ENCODE data around the gene DENND4C. TPM values are rescaled to one million over a fixed set of nuclear protein-coding genes. Genes with fewer than 3 reads are reported as not detected.

The DENND4C gene
- total and polyA plus RNA-seq, 2 of the 4 experiments (the other 2 are of a cell fraction) = 9.0 to 32.6 TPM

DNA sequence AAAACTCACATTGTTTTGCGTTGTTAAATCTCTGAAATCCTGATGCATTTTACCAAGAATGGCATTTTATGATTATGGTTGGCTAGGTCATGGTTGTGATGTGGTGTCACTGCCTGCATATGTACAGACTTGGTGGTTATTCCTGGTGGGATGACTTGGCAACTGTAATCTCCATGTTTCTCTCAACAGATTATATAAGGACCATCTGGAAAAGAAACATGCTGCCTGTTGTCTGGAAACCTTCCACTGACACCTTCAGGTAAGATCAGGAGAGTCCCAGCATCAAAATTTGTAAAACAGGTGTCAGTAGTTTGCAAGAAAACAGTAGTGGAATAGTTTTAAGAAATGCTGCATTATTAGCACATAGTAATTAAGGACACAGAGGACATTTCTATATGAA is 175.3 kb downstream of the DENND4C start:
- BruUV-seq (replicated peaks) = no TSS peak
- H3K27me3 ChIP-seq (ENCODE audit: control insufficient read depth, insufficient read depth, low read length) = peaks cover 2% of the 10 kb centered on the region; the same call in 1 of the 2 replicates
- H3K18ac ChIP-seq (ENCODE audit: low read depth, low read length) = no peak overlapping the region
- no peak overlapping the region for H3K4me2 ChIP-seq (ENCODE audit: low read depth, low read length)
- no peak overlapping the region for H2BK15ac ChIP-seq (ENCODE audit: low read depth, low read length)
- H4K20me1 ChIP-seq (ENCODE audit: insufficient read depth, low read length) = no peaks in the 10 kb centered on the region
- no peak overlapping the region for H4K8ac ChIP-seq (ENCODE audit: low read depth in 2 of 2, low read length in 2 of 2)
- no peak overlapping the region for H3K4ac ChIP-seq (ENCODE audit: low read depth, low read length)
- no peak overlapping the region for H4K91ac ChIP-seq (ENCODE audit: insufficient read depth, low read depth, low read length)
- no peak overlapping the region for H3K27ac ChIP-seq (ENCODE audit: insufficient read depth, low read length)
- no peak for ATAC-seq (ENCODE audit: low read depth)
- no peak overlapping the region for H3K56ac ChIP-seq (ENCODE audit: extremely low read depth, insufficient read depth, low read length)
- TF ChIP-seq NFE2L2 (IDR thresholded peaks at IDR 0.05; ENCODE audit: low read depth, low read length) (no peak), RAD21 (IDR thresholded peaks at IDR 0.05; ENCODE audit: low read length) (no peak), SMC3 (IDR thresholded peaks at IDR 0.05; ENCODE audit: low read depth, low read length) (no peak), MAFK (IDR thresholded peaks at IDR 0.05; ENCODE audit: low read depth, low read length) (no peak), BHLHE40 (IDR thresholded peaks at IDR 0.05; ENCODE audit: low read depth, low read length) (no peak), CHD1 (IDR thresholded peaks at IDR 0.05; ENCODE audit: low read depth, low read length) (no peak), MAZ (IDR thresholded peaks at IDR 0.05; ENCODE audit: borderline replicate concordance, low read depth, low read length) (no peak), RCOR1 (IDR thresholded peaks at IDR 0.05; ENCODE audit: insufficient replicate concordance, low read length) (no peak), POLR2A (IDR thresholded peaks at IDR 0.05; ENCODE audit: low read depth, low read length) (no peak), FOS (IDR thresholded peaks at IDR 0.05; ENCODE audit: low read depth, low read length) (no peak), MXI1 (IDR thresholded peaks at IDR 0.05; ENCODE audit: borderline replicate concordance, low read depth, low read length) (no peak), RFX5 (IDR thresholded peaks at IDR 0.05; ENCODE audit: low read depth, low read length) (no peak), CEBPB (IDR thresholded peaks at IDR 0.05; ENCODE audit: low read depth, low read length) (no peak)
- TF ChIP-seq, protein P1, sequence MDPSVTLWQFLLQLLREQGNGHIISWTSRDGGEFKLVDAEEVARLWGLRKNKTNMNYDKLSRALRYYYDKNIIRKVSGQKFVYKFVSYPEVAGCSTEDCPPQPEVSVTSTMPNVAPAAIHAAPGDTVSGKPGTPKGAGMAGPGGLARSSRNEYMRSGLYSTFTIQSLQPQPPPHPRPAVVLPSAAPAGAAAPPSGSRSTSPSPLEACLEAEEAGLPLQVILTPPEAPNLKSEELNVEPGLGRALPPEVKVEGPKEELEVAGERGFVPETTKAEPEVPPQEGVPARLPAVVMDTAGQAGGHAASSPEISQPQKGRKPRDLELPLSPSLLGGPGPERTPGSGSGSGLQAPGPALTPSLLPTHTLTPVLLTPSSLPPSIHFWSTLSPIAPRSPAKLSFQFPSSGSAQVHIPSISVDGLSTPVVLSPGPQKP (IDR thresholded peaks at IDR 0.05; ENCODE audit: borderline replicate concordance, low read depth, low read length) = no peak
- TF ChIP-seq, protein P2, sequence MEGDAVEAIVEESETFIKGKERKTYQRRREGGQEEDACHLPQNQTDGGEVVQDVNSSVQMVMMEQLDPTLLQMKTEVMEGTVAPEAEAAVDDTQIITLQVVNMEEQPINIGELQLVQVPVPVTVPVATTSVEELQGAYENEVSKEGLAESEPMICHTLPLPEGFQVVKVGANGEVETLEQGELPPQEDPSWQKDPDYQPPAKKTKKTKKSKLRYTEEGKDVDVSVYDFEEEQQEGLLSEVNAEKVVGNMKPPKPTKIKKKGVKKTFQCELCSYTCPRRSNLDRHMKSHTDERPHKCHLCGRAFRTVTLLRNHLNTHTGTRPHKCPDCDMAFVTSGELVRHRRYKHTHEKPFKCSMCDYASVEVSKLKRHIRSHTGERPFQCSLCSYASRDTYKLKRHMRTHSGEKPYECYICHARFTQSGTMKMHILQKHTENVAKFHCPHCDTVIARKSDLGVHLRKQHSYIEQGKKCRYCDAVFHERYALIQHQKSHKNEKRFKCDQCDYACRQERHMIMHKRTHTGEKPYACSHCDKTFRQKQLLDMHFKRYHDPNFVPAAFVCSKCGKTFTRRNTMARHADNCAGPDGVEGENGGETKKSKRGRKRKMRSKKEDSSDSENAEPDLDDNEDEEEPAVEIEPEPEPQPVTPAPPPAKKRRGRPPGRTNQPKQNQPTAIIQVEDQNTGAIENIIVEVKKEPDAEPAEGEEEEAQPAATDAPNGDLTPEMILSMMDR (conservative IDR thresholded peaks at IDR 0.05; ENCODE audit: low read depth, low read length) = no peak
- TF ChIP-seq, protein P3, sequence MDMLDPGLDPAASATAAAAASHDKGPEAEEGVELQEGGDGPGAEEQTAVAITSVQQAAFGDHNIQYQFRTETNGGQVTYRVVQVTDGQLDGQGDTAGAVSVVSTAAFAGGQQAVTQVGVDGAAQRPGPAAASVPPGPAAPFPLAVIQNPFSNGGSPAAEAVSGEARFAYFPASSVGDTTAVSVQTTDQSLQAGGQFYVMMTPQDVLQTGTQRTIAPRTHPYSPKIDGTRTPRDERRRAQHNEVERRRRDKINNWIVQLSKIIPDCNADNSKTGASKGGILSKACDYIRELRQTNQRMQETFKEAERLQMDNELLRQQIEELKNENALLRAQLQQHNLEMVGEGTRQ (IDR thresholded peaks at IDR 0.05; ENCODE audit: low read depth, low read length) = no peak
- no peak overlapping the region for H3K23ac ChIP-seq (ENCODE audit: low read depth, low read length)
- H3K4me3 ChIP-seq (ENCODE audit: insufficient read depth, low read depth, low read length) = no peak overlapping the region
- no peaks in the 10 kb centered on the region; the same call in none of the 2 replicates for H3K9me1 ChIP-seq (ENCODE audit: insufficient read depth, low read length)
- H4K5ac ChIP-seq (ENCODE audit: low read depth, low read length) = no peak overlapping the region
- no peak overlapping the region for H2AK9ac ChIP-seq (replicated peaks; ENCODE audit: low read depth, low read length, poor library complexity)
- ChIA-PET POLR2A (ENCODE audit: unreplicated experiment) (no interaction called here), CTCF (interaction anchor here (1.2 kb wide), 1 partner anchor 16 kb away, joined by 3 read pairs; no protein-coding TSS in a partner anchor)
- DNase-seq = no peak
- H3K9me3 ChIP-seq (ENCODE audit: control insufficient read depth, insufficient read depth, low read length) = peaks cover 6% of the 10 kb centered on the region; the same call in 1 of the 2 replicates
- H2BK120ac ChIP-seq (ENCODE audit: low read depth, low read length) = no peak overlapping the region
- no peaks in the 10 kb centered on the region for H3K4me1 ChIP-seq (ENCODE audit: control insufficient read depth, insufficient read depth, low read length)
- peaks cover 0 to 11% of the 10 kb centered on the region in 2 experiments; a peak in 2 of 4 replicates for H3K79me1 ChIP-seq (ENCODE audit: low read depth in 1 of 2, low read length in 2 of 2)
- H3K36me3 ChIP-seq (ENCODE audit: control insufficient read depth, insufficient read depth, low read length) = no peaks in the 10 kb centered on the region
- no peak overlapping the region for H3K14ac ChIP-seq (replicated peaks; ENCODE audit: low read depth, low read length)
- H3K9ac ChIP-seq (ENCODE audit: low read depth, low read length) = no peak overlapping the region
- no peak overlapping the region for H2AK5ac ChIP-seq (ENCODE audit: low read depth, low read length)
- intact Hi-C loops (cut with micrococcal nuclease) = no loop called here
- in situ Hi-C loops (cut with MboI; ENCODE audit: low sequenced_read_pairs) = no loop called here
- no CpG with 5 or more reads among the region's 1 CpG for WGBS, 2 experiments (ENCODE audit: extremely low coverage in 2 of 2, insufficient read length in 1 of 2)
- H2BK5ac ChIP-seq (ENCODE audit: low read depth, low read length, poor library complexity, severe bottlenecking) = no peak overlapping the region
- H2AFZ ChIP-seq (replicated peaks; ENCODE audit: low read length, poor library complexity) = no peak overlapping the region
- dilution Hi-C loops (cut with HindIII; ENCODE audit: low sequenced_read_pairs, unreplicated experiment) = no loop called here
- H2BK20ac ChIP-seq (ENCODE audit: low read depth, low read length) = no peak overlapping the region

All from IMR-90 (cell line).